Amniotic epithelial cell (primary cell): ENCODE measurements around the gene GRIP2.

ENCODE experiments used
- DNase-seq: peaks from one replicate; pipeline ENCODE4 v3.0.0-alpha.2; 2010; ENCODE audit warnings: low read depth

Gene GRIP2

DNA sequence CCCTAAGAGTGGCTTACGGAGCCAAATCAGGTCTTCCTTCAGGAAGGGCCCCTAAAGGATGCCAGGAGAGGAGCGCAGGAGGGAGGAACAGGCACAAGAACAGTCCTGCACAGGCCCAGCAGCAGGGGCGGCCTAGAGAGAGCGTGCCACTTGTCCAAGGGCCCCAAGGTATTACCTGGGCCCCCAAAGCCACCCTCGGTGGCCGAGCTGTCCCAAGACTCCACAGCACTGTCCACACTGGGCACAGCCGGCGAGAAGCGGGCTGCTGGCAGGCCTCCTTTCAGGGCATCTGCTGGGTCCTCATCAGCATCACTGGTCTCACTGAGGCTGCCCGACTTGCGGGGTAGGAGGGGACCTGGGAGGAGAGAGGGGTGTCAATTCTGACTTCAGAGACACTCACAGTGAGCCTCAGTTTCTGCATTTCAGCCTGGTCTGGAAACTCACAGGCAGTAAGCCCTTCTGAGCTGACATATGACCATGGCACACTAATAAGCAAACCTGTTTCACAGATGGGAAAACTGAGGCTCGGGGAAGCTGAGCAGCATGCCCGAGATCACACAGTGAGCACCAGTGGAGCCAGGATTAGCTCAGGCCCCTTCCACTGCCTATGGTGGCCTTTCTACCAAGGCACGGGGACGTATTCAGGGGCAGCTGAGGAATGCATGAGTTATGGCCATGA, 33.4 kb downstream of the GRIP2 start:
- no peak for DNase-seq

DNA sequence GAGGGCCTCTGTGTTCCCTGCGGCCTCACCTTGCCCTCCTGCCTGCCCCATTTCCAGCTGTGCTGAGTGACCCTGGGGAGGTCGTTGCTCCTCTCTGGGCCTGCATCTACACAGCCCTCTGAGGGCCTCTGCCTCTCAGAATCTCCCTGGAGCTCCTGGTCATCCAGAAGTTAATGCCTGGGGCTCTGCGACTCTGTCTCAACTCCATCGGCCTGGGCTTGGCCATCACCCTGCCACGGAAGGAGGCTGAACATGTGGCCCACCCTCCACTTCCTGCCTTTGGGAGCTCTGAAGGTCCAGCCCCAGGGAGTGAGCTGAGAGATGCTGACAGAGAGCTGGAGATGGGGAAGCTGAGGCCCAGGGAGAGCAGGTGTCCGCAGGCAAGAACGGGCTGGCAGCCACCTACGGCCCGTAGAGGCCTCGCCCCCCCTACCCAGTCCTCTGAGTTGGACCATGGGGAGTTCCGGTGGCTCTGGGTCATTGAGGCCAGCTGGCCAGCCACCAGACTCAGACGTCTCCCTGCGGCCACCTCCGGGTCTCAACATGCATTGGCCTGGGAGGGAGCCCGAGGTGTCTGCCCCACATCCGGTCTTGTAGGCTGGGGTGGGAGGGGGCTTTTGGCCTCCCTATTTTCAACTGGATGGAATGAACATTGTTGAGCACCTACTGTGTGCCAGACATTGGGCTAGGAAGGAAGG, 34.2 kb downstream of the GRIP2 start:
- no peak for DNase-seq

DNA sequence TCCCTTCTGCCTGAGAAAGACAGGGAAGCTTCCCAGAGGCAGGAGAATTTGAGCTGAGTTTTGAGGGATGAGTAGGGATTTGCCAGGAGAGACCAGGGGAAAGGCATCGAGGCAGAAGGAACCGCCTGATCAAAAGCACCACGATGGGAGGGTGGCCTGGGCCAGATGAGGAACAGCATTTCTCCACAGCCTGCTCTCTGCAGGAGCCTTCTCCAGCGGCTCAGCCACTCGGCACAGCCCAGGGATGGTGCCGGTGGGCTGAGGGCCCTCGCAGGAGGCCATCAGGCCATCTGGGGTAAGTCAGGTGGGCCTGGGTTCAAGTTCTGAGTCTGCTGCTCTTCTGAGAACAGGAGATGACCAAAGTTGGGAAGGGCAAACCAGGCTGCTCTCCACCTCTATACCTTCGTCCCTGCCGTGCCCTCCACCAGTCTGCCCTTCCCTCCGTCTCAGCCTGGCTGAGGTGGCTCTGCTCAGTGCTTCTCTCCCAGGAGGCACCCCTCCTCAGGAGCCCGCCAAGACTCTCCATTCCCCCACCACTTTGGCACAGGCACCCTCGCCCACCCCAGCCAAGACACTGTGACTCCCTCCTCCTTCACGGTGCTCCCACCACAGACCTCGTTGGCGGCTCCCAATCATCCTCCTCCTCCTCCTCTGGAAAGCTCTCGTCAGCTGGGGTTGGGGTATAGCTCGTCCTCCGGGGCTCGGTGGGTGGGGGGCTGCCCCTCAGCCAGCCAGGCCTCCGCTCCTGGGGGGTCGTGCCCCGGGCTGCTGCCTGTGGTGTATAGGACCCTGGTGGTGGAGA, 34.9 kb downstream of the GRIP2 start:
- no peak for DNase-seq

GRCh38 chr3:14503706-14504065, 36.5 kb downstream of the GRIP2 start:
- DNase-seq: no peak

DNA sequence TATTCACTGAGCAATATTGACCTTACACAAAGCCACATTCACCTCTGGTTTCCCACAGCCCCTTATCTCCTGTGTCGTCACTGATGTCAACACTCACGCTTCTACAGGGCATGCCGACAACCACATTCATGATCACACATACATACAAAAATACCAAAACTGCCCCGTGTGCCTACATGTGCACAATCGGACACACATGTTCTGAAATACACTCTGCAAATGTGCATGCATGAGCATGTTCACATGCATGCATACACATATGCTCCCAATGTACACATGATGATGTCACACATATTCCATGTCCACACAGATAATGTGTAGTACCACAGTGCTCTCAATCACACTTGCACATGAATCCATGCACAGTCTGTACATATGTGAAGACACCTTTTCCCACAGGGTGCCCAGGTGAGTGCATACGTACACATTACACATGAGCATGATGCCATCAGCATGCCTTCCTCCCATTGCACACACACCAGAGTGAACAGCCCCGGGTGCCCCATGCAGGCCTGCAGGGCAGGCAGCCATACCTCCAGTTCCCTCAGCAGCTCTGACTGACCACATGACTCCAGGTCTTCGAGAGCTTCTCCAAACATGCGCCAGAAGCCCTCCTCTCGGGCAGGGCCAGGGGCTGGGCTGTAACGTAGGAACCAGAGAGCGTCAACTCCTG, 37.0 kb downstream of the GRIP2 start:
- DNase-seq: no peak

DNA sequence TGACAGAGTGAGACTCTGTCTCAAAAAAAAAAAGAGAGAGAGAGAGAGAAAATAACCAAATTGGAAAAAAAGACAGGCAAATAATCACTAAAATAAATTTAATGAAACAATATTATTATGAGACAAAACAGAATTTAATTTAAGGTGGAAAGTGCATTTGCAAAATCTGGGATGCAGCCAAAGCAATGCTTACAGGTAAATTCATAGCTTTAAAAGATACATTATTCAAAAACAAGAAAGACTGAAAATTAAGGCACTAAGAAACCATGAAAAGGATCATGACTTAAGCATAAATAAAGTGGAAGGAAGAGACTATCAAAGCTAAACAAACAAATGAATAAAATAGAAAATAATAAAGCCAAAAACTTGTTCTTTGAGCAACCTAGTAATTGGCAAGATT, 37.7 kb downstream of the GRIP2 start:
- DNase-seq: no peak

- DNase-seq: no peak
Measured at GRCh38 chr3:14497321-14497720, 42.8 kb downstream of the GRIP2 start.

DNA sequence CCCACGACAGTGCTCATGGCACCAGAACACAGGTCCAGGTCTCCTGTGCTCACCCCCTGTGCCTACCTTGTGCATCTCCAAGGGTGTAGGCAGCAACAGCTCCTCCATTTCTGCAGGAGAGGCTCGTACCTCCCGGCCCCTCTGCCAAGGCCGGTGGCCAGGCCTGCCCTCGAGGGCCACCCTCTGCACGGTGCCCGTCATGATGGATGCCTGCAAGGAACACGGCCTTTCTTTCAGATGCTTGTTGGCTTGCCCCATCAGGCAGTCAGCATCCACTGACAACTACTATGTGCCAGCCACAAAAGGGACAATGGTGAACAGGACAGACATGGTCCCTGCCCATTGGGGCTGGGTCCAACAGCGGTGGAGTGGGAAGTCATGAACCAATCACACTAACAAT, 43.8 kb downstream of the GRIP2 start:
- DNase-seq: no peak

- DNase-seq: no peak
Measured at GRCh38 chr3:14494973-14495300, 45.2 kb downstream of the GRIP2 start.

GRCh38 chr3:14494279-14494972, 45.7 kb downstream of the GRIP2 start:
- no peak for DNase-seq

GRCh38 chr3:14492948-14493881, 46.9 kb downstream of the GRIP2 start:
- DNase-seq: no peak

- no peak for DNase-seq
Measured at GRCh38 chr3:14491396-14492190, 48.5 kb downstream of the GRIP2 start.

GRCh38 chr3:14490831-14491230, 49.3 kb downstream of the GRIP2 start:
- no peak for DNase-seq

- no peak for DNase-seq
Measured at GRCh38 chr3:14490255-14490654, 49.9 kb downstream of the GRIP2 start.

DNA sequence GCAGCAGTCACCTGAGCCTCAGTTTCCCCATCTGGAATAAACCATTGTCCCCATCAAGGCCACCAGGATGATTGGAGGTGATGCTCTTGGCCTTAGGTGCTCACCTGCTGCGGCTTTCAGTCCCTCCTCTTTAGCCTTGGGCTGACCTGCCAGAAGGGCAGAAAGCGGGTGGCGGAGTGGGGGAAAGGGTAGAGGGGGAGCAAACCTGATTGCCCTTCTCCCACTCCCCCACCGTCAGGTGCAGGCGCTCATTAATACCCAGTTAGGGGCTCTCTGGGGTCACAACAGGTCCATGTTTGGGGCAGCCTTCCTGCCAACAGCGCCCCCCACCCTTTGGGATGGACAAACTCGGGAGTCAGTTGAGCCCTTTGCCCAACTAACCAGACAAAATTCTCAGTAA, 50.5 kb downstream of the GRIP2 start:
- no peak for DNase-seq

GRCh38 chr3:14488286-14489041, 51.7 kb downstream of the GRIP2 start:
- DNase-seq: no peak

DNA sequence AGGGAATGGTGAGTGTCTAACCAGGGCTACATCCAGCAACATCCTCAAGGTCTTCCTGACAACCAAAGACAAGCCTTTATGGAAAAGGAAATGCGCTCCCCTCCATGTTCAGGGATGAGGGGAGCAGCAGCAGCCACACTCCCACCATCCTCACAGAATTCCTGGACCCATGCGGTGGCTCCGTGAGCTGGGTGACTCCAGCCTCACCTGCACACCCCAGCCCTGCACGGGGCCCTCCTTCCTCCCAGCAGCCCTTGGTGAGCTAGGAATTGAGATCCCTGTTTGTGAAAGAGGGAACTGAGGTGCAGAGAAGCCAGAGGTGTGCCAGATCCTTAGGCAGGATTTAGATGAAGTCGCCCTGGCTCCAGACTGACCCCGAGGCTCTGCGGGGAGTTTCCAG, 52.3 kb downstream of the GRIP2 start:
- no peak for DNase-seq

- DNase-seq: no peak
Measured at GRCh38 chr3:14487086-14487485, 53.1 kb downstream of the GRIP2 start.

GRCh38 chr3:14486460-14486859, 53.7 kb downstream of the GRIP2 start:
- no peak for DNase-seq
